GM03348 (cell line): ENCODE results near the gene SORCS2.

ENCODE experiments used
- DNase-seq: peaks from one replicate; pipeline ENCODE4 v3.0.0; 2012; ENCODE audit warnings: low spot score

SORCS2 gene

DNA sequence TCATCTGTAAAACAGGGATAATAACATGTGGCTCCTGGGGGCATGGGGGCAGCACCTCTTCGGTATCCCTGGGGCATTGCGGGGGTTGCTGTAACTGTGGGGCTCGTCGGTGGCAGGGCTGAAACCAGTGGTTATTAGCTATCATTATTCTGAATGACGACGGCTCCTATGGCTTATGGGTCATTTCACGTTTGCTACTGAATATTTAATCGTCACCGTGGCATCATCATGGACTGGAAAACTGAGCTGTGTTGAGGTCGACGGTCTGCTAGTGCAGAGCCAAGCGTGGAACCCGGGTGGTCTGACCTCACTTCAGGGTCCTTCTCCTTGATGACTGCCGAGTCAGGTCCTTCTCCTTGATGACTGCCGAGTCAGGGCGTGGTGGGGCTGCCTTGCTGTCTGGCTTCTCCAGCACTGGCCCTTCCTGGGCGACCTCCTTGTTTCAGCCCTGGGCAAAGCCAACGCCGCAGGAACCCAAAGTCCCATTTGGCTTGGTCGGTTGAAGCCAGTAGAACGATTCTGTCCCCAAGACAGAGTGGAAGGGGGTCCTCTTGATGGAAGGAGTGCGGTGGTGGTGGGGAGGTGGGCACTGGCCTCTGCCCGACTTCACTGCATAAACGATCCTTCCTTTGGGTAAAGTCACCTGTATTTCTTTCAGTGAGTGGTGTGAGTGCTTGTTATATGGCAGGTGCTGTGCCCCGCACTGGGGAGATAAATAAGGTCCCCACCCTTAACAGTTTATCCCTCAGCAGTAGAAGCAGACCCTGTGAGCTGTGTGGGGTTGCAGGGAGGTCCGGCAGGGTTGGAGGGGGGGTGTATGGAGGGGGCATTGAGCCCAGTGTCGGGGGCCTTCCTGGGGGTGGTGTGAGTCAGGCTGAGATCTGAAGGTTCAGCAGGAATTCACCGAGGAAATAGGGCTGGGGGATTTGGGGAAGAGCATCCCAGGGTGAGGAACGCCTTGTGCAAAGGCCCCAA is 201.6 kb downstream of the SORCS2 start:
- DNase-seq = no peak

DNA sequence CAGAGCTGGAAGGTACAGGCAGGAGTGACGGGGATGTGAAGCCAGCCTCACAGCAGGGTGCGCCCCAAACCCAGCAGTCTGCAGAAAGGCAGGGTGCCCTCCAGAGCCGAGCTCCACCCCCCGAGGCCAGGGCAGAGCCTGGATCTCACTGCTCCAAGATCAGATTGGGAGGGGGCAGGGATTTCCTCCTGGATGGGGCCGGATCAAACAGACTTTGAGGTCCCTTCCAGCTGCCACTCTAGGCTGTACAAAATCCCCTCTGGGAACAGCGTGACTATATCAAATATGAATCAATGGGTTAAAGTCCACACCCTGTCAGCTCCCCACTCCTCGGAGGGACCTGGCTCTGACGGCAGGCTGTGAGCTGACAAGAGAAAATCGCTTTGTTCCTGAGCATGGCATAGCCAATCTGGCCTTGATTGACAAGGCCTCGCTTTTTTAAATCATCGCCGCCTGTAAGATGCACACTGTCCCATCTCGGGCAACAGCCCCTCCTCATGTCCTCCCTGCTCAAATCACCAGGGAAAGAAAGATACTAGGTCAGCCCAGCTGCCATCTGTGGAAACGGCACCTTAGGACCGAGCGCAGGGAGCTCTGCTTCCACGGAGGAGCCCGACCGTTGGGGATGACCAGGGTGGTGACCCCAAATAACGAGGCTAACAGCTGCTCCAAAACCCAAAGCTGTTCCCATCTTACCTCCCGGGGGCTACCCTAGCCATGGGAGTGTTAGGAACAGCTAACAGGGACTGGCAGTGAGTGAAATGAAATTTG is 202.5 kb downstream of the SORCS2 start:
- DNase-seq = no peak

DNA sequence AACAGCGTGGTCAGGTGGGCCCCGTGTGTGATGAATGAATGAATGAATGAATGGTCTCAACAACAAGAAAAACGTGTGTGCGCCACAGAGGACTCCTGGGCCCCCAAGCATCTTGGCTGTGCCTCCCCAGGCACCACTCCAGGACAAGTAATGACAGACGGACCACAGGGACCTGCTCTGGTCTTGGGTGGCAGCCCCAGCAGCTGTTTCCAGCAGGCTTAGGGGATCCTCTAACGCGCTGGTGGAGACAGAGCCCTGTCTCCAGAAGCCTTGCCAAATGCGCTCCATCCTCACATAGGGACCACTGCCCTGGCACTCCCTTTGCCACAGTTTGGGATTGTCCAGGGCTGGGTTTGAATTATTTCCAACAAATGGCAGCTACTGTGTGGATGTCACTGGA is 203.3 kb downstream of the SORCS2 start:
- DNase-seq = no peak

- DNase-seq = no peak
Measured at GRCh38 chr4:7396186-7396910, 204.0 kb downstream of the SORCS2 start.

DNA sequence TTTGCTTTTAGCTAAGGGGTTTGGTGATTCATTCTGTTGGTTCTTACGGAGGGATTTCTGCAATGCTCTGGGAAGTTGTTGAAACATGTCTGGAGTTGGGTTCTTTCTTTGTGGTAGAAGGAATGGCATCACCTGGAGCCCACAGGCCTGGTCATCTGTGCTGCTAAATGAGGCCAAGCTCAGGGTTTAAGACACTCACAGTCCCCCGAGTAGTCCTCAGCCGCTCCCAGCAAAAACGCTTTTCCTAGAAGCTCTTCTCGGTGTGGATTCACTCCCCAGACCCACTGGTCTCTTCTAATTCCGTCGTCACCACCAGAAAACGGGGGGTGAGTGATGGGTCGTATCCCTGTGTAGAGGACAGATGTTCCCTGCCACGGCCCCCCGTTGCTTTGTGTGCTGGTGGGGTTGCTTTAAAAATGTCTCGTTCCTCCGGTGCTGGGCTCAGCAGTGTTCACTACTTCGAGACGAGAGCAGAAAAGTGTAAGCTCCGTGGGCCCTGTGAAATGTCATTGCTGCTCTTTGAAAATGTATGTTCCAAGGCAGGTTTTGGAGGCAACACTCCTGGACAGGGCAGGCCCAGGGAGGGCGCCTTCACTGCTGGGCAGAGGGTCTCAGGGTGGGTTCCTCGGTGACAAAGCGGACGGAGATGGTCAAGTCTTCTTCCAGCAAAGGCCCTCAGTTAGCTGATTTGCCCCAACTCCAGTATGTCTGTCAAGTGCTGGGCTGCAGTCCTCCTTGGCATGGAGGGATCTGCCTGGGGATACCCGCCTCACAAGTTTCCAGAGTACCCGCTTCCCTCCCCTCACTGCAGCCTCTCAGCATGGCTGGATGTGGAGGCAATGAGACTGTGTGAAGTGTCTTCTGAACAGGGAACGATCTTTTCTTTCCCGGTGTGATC is 205.1 kb downstream of the SORCS2 start:
- DNase-seq = no peak

DNA sequence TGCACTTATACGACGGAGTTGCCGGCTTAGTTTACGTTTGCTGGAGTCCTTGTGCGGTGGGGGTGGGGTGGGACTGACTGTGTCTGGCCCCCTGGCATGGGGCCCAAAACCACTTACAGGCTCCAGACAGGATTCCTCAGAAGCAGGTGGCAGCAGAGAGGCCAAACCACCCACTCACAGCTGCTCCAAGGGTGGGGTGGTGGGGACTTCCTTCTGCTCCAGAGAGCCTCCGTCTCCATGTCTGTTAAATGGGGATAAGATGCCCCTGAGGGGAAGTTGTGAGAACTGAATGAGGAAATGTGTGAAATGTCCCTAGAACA is 205.7 kb downstream of the SORCS2 start:
- no peak for DNase-seq

- no peak for DNase-seq
Measured at GRCh38 chr4:7398788-7399439, 206.6 kb downstream of the SORCS2 start.

DNA sequence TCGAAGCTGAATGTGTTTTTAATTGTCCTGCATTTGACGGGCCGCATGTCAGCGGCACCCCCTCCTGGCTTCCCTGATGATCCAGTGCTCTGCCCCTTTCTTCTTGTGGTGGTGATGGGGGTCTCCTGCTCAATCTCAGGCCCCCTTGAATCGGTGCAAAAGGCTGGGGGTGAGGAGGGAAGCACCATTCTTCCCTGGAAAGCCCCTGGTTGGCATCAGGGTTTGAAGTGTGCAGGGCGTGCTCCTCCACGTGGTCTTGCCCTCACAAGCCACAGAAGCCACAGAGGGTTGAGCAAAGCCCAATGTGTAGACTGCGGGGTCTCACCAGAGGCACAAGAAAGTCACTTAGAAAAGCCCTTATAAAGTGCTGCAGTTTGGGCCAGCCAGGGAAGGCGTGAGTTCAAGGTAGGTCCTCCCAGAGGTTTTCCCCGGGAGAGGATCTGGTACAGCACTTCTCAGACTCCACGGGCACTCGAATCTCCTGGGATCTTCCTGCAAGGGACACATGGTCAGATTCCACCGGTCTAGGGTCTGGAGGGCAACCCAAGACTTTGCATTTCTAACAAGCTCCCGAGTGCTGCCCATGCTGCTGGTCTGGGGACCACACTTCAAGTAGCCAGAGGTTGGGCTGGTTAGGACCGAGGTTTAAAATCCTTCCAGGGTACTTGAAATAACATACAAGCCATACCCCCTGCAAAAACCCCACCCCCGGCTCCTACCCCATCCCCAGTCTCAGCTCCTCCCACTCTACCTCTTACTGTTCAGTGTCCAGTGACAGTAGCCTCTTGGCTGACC is 207.3 kb downstream of the SORCS2 start:
- no peak for DNase-seq

- DNase-seq = no peak
Measured at GRCh38 chr4:7400671-7401298, 208.4 kb downstream of the SORCS2 start.

DNA sequence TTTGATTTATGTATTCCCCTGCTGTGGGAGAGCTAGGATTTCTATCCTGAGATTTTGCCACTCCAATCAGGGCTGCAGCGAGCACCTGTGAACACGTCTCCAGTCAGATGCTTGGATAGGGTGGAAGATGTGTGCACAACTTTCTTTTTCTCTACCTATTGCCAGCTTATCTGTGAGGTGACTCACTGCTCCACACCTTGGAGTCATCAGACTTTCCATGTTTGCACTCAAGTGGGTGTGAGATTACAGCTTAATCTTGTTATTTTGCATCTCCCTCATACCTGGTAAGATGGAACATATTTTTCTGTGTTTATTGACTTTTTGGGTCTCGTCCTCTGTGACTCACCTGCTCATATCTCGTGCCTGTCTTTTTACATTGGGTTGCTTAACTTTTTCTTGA is 210.2 kb downstream of the SORCS2 start:
- no peak for DNase-seq

DNA sequence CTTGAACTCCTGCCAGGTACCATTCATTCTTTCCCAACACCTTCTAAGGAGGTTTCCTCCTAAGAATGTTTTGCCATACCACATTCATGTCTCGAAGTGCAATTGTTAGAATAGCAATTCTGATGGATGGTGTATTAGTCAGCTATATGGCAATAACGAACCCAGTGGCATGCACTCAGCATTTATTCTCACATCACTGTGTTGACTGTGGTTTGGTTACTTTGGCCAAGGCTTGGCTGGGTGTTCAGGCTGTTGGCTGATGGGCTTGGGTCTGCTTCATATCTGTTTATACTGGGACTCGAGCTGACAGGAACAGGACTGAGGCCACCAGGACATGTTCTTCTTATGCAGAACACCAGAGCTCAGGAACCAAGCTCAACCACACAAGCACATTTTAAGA is 210.7 kb downstream of the SORCS2 start:
- DNase-seq = no peak

DNA sequence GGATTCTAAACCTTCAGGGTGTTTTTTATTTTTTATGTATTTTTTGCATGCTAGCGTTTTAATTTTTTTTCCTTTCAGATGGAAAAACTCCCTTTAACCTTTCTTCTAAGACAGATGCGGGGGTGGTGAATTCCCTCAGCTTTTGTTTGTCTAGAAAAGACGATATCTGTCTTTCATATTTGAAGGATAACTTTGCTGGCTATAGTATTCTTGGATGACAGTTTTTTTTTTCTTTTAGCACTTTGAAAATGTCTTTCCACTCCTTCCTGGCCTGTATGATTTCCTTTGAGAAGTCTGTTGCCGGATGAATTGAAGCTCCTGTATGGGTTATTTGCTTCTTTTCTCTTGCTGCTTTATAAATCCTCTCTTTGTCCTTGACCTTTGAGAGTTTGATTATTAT is 215.8 kb downstream of the SORCS2 start:
- DNase-seq = no peak

DNA sequence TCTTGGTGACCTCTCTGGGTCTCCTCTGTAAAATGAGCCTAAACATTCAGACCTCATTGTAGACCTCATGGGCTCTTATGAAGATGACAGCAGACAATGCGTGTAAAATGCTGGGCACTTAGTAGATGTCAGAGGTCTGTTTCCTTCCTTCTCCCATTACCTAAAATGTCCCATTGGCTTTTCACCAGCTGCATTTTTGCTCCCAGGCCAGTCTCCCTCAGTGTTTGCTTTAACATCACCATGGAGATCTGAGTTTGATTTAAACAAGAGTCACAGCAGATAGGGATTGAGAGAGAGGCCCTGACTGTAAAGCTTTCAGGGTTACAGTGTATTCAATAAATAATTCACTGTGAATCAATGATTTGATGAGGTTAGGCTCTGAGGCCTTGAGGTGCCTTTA is 218.1 kb downstream of the SORCS2 start:
- no peak for DNase-seq

DNA sequence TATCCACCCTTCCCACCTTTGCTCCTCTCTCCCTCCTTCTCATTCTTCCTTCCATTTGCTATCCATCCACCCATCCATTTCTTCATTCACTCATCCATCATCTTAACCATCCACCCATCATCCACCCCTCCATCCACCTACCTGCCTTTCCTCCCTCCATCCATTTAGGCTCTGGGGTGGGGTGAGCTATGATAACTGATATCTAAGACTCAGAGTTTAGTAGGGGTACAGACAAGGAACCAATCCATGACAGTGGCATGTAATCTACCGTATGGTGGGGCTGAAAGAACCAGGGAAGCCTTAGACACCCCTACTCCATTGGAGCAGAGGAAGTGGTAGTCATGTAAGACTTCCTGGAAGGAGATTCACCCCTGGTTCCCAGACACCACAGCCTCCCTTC is 219.2 kb downstream of the SORCS2 start:
- no peak for DNase-seq

GRCh38 chr4:7411896-7412553 is 219.7 kb downstream of the SORCS2 start:
- DNase-seq = no peak

- no peak for DNase-seq
Measured at GRCh38 chr4:7412554-7412912, 220.2 kb downstream of the SORCS2 start.

- no peak for DNase-seq
Measured at GRCh38 chr4:7414046-7414445, 221.7 kb downstream of the SORCS2 start.

GRCh38 chr4:7414736-7415510 is 222.6 kb downstream of the SORCS2 start:
- no peak for DNase-seq
